ENCODE measurements around the gene BATF2.
"Not testable (repeated sequence)": the region's sequence is repeated elsewhere in the genome, so short reads cannot be mapped to it uniquely, and the experiment has no call there.

Gene BATF2, protein sequence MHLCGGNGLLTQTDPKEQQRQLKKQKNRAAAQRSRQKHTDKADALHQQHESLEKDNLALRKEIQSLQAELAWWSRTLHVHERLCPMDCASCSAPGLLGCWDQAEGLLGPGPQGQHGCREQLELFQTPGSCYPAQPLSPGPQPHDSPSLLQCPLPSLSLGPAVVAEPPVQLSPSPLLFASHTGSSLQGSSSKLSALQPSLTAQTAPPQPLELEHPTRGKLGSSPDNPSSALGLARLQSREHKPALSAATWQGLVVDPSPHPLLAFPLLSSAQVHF

DNA sequence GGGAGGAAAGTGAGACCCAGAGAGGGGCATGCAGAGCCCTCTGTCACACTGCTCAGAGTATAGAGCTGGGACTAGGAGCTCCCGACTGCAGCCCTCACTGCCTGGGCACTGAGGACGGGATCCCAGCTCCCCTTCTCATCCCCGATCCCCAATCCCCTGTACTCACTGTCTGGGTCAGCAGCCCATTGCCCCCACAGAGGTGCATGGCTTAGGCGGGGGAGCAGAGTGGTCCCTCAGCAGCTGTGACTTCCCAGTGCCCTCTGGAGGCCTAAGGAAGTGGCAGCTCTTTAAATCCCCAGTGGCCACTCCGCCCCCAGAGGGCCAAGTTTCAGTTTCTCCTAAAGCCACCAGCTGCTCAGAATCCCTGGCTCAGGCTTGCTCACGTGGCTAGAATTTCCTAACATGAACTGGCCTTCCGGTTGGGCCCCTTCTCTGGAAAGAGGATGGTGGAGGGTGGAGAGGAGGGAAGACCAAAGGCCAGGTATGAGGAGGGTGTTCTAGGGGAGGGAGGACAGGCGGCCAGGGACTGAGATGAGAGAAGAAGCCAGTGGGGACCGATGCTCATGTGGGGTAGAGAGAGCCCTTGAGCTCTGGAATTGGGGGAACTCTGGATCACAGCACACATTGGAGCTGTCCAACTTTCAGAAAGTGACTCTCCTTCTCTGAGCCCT is at the start of gene BATF2:
Gene BATF2, minus strand, starts transcription at position 262 of the 671 bp plus-strand sequence. Its CDS starts 57 bp downstream, at position 205.
- peak; percentile 48 for DNase-seq

DNA sequence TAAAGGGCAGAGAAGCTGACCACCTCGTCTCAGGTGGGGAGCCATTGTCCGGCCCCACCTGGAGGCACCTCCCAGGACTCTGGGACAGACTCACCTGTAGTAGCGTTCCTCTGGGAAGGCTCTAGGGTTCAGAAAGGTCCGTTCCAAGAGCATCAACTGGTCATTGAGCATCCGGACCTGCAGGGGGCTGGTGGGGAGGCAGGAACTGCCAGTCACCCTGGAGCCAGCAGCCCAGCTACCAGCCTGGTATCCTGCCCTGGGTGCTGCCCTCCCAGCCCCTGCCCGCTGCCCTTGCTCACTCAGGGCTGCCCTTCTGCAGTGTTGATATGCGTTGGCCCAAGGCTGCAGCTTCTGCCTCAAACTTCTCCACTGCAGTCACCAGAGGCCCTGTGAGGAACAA is 49.0 kb upstream of the BATF2 start:
- no peak for DNase-seq

DNA sequence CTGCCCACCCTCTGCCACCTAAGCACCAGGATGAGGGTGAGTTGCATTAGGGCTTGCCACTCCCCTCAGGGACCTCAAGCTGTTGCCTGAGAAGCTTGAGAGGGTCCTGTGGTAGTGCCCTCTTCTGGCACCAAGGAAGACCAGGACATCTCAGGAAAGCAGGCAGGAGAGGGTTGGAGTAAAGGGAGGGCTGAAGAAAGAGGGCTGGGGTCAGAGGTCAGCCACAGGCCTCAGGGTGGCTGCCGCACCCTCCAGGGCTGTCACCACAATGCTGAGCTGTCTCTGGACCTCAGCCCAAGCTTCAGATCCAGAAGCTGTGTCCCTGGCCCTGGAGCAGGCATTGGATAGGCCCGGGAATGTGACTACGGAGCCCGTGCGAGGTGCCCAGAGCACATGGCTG is 48.3 kb upstream of the BATF2 start:
- DNase-seq = no peak

DNA sequence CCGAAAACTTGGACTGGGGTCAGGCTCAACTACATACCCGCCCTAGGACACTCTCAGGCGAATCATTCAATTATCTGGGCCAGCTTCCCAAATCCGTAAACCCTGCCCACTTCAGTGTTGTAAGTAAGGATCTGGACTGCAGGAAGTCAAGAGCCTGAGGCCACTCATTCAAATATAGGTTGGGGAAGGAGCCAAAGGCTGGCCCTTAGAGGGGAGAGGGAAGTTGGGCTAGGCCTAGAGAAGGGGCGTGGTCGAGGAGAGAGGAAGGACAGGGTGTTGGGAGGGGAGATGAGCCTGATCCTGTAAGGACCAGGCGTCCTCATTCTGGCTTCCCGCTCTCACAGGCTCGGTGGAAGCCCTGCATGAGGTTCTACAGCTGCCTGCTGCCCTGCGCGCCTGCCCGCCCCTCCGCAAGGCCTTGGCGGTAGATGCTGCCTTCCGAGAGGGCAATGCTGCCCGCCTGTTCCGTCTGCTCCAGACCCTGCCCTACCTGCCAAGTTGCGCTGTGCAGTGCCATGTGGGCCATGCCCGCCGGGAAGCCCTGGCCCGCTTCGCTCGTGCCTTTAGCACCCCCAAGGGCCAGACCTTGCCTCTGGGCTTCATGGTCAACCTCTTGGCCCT is 47.2 kb upstream of the BATF2 start:
- peak; percentile 6 for DNase-seq

DNA sequence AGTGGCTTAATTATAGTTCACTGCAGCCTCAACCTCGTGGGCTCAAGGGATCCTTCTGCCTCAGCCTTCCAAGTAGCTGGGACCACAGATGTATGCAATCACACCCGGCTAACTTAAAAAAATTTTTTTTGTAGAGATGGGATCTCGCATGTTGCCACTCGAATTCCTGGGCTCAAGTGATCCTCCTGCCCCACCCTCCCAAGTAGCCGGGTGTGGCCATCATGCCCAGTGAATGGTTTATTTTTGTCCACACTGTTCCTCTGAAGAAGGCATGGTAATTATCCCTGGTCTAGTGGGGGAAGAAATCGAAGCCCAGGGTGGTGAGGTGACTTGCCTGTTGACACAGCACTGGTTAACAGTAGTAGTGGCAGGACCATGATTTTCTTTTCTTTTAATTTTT is 46.1 kb upstream of the BATF2 start:
- no peak for DNase-seq

DNA sequence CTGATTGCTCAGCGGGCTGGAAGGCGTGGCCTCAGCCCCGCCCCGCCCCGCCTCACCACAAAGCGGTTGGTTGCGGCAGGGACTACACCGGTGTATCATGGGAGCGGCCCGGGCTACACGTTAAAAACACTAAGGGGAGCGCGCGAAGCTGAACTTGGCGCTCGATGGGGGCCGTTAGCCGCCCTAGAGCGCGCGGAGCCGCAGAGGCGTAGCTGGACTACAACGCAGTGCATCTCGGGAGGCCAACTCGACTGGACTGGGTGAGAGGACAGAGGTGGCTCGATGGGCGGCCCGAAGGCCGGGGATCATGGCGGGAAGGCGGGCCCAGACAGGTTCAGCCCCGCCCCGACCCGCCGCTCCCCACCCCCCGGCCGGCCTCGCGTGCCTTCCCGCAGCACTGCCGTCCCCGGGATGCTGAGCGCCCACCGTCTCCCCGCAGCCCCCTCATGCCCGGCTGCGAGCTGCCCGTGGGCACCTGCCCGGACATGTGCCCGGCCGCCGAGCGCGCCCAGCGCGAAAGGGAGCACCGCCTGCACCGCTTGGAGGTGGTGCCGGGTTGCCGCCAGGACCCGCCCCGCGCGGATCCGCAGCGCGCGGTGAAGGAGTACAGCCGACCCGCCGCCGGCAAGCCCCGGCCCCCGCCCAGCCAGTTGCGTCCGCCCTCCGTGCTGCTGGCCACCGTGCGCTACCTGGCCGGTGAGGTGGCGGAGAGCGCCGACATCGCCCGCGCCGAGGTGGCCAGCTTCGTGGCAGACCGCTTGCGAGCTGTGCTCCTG is 44.3 kb upstream of the BATF2 start, which contains the start of gene SAC3D1:
Gene SAC3D1, plus strand, starts transcription at position 364 of the 776 bp plus-strand sequence. Its CDS starts 83 bp downstream, at position 447.
- peak; percentile 86 for DNase-seq

DNA sequence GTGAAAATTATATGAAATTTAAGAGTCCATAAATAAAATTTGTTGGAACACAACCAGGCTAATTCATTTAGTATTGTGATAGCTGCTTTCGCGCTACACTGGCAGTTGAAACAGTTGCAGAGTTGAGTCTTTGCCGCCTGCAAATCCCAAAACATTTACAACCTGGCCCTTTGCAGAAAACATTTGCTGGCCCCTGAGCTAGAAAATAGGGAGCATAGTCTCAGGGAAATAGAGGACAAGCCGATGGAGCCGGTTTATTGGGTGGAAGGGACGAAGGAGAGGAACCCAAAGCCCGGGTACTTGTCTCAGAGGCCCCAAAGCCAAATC is 43.7 kb upstream of the BATF2 start:
- no peak for DNase-seq

DNA sequence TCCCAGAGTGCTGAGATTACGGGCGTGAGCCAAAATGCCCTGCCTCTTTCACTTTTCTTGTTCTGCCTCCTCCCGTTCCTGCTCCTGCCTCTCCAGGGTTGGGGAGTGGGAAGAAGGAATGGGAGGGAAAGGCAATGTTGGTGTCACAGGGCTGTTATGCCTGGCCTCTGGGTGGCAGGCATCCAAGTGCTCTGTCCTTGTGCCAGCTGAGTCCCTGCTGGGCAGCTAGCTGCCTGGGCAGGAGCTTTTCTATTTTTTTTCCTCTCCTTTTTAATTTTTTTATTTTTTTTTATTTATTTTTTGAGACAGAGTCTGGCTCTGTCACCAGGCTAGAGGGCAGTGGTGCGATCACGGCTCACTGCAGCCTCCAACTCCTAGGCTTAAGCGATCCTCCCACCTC is 40.2 kb upstream of the BATF2 start:
- peak; percentile 77 for DNase-seq

DNA sequence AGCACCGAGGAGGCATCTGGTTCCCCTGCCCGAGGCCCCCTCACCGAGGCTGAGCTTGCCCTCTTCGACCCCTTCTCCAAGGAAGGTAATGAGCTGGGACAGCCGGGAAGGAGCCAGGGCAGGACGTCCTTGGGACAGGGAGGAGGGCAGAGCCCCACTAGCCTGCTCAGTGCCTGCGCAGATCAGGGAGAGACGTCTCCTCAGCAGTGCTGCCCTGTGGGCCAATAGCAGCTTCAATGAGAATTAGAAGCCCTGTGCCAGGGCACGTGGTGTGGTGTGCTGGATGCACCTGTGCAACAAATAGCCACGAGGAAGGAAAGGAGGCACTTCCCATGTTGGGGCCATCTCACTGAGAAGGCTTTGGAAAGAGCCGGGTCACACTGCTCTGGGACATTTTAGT is 38.8 kb upstream of the BATF2 start:
- no peak for DNase-seq

DNA sequence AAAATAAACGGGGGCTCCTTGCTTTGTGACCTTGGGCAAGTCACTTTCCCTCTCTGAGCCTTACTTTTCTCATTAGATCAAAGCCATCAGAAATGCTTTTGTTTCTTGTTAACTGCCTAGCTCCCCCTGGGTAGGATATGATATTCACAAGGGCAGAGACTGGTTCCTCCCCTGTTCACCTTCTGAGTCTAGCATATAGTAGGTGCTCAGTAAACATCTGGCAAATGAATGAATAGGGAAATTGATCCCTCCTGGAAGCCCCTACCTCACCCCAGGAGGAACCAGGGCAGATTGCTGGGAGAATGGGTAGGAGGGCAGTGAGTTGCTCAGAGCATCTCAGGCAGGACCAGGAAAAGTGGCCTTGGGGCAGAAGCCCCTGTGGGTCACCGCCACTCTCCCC is 37.7 kb upstream of the BATF2 start:
- DNase-seq = no peak

DNA sequence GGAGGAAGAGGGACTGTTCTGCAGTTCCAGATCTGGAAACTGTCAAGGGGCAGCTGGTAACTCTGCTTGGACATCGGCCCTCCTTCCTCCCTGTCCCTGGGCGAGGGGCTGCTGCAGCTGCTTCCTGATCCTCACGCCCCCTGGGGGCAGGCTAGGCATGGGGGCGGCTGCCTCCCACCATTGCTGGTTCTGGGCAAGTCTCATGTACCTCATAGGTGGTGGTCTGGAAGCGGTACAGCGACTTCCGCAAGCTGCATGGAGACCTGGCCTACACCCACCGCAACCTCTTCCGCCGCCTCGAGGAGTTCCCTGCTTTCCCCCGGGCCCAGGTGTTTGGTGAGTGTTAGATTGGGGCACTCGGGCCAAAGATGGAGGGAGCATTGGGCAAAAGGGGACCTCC is 35.4 kb upstream of the BATF2 start:
- no peak for DNase-seq

DNA sequence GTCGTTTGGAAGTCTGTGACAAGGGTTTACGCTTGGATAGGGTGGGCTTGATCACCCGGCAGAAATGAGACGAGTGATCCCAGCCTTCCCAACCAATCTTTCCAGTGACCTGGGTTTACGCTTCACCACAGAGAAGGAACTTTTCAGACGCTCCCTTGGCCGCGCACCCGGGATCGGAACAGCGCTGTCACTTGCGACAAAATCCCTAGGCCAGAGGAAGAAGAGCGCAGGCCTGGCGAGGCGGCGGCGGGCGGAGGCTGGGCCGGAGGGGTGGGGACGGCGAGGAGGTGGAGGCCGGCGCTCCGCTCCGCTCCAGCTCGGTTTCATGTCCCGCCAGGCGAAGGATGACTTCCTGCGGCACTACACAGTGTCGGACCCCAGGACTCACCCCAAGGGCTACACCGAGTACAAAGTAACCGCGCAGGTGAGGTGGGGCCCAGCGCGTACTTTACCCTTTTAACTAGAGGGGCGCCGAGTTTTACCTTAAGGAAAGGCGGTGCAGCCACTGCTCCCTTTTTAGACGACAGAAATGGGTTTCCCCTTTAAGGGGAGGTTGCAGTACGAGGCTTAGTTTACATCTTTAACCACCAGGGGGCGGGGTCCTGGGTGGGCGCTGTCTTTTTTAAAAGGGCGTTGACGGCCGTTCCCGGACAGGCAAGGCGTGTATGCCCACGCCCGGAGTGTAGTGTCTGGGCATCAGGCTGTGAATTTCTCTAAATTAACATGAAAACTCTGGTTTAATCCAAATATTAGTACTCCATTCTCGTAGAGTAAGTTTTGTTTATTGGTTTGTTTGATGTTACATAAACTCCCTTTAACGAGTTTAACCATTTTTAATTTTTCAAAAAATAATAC is 30.7 kb upstream of the BATF2 start, which contains the start of gene SNX15:
Gene SNX15, plus strand, starts transcription at position 227 of the 855 bp plus-strand sequence. Its CDS starts 99 bp downstream, at position 326.
- DNase-seq = peak; percentile 96

DNA sequence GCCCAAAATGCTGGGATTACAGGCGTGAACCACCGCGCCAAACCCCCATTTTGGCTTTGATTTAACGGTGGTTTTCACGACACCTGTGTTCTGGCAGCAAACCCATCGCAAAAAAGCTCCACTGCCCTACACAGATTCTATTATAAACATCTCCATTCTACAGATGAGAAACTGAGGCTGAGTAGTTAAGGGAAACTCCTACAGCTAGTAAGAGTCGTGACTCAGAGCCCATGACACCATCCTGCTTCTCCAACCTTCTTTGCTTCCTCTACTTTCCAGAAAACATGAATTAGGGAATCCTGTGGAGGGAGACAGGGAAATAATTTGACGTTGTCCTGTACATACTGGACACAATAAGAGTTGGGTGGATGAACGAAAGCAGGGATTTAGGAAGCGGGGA is 30.0 kb upstream of the BATF2 start:
- DNase-seq = no peak

DNA sequence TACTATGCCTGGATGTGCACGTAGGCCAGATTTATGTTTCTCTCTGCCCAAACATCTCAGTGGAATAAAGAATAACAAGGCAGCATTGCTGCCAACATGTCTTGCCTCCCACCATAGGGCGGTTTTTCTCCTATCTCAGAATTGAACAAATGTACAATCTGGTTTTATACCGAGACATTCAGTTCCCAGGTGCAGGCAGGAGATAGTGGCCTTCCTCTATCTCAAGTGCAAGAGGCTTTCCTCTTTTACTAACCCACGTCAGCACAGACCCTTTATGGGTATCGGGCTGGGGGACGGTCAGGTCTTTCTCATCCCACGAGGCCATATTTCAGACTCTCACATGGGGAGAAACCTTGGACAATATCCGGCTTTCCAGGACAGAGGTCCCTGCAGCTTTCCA is 26.7 kb upstream of the BATF2 start:
- DNase-seq = not testable (repeated sequence)

DNA sequence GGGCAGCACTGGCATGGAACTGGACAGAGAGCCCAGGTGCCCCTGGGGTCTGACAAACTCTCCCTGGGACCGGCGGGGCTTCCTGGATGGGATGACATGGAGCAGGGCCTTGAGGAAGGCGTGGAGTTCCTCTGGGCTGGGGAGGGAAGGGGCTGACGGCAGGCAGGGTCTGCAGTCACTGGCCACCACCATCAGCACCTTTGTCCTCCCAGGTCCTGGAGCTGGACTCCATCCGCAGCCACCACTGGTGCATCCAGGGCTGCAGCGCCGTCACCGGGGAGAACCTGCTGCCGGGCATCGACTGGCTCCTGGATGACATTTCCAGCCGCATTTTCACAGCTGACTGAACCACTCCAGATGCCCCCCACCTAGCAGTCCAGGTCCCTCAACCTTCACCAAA is 24.7 kb upstream of the BATF2 start:
- no peak for DNase-seq

DNA sequence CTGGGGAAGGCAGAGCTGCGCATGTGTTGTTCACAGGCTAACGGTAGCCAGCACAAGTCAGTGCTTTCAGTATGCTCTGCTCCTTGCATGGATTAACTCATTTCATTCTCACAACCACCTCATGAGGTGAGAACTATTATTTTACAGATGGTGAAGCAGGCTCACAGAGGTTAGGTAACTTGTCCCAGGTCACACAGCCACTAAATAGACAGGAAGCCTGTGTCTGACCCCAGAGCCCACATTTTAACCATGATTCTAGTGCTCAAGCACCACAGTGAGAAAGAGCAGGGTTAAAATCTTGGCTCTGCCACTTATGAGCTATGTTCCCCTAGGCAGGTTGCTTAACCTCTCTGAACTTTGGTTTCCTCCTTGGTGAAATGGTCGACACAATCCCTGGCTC is 24.2 kb upstream of the BATF2 start:
- DNase-seq = no peak

DNA sequence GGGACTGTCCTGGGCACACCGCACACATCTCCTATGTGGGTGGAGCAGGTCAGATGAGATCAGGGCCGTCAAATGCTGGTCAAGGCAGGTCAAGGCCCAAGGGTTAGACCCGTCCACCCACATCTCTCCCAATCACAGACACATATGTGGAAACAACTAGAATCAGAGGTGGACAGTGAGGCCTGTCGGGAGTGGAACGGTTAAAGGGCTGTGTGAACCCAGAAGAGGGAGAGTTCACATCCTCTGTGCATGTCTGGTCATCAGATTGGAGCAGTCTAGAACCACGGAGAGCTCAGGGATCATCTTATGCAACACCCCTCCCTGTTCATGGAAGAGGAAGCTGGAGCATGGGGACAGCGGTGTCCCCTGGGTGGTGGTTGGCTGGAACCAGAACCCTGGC is 23.1 kb upstream of the BATF2 start:
- no peak for DNase-seq

DNA sequence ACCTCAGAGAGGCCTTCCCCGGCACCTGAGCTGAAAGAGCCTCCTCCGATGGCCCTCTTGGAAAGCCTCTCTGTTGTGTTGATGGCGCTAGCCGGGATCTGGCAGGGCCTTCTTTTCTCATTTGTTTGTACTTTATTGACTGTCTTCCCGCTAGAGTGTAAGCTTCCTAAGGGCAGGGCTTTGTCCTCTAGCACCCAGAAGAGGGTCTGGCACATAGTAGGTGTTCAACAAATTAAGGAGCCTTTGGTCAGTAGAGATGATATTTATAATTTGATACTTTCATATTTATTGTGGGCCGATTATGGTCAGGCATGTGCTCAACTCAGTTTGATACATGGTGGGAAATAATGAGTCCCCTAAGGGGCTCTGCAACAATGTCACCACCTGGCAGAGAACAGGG is 21.2 kb upstream of the BATF2 start:
- no peak for DNase-seq

DNA sequence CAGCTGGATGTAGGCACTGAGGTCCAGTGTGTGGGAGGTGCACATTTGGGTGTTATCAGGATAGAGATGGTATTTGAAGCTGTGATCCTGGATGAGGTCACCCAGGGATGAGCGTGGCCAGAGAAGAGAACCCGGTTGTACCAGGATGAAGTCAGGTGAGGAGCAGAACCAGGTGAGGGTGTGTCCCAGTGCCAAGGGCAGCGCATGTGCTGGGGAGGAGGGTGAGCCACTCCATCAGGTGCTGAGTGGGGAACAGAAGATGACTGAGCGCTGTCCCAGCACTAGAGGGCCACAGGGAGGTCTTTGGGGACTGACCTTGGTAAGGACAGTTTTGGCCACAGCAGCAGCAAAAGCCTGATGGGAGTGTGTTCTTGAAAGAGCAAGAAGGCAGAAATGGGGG is 19.9 kb upstream of the BATF2 start:
- no peak for DNase-seq

DNA sequence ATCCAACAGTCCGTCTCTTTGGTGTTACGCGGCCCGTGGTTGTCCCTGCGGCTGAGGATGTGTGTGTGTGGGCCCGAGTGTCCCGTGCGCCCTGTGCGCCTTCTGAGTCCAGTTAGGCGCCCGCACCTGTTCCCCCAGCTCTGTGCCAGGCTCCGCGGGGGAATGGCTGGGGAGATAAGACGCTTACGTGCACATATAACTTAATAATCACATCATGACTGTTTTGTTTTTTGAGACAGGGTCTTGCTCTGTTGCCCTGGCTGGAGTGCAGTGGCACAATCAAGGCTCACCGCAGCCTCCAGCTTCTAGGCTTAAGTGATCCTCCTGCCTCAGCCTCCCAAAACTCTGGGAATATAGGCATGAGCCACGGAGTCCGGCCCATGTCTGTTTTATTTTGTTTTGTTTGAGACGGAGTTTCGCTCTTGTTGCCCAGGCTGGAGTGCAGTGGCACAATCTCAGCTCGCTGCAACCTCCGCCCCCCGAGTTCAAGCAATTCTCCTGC is 18.0 kb upstream of the BATF2 start:
- DNase-seq = no peak

DNA sequence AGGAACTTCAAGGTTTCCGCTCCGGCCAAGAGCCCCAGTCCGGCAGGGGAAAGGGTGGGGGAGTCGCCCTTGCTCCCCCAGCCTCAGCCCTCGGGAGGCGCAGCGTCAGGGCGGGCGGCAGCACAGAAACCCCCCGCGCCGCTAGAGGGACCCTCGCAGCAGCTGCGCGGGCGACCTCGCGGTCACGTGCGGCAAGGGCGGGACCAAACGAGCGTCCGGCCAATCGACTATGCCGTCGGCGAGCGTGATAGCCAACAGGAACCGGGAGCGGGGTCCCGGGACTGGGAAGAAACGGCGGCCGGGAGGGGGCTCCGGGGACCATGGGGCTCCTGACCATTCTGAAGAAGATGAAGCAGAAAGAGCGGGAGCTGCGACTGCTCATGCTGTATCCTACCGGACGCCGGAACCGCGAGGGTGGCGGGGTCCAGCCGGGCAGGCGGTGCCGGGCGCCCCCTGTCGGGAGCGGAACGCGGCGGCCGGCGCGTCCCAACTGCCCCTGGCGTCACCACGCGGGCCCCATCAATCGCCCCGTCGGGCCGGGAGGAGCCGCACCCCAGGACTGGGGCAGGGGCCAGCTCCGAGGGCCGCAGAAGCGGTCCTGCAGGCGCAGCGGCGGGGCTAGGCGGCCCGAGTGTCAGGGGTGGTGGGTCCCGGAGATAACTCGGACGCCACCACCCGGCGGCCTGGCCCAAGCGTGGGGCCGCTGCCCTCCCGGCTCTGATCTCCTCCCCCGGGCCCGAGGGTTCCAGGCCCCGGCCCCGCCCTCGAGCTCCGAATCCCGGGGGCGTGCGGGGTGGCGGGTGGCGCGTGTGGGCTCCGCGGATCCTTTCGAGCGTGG is 17.3 kb upstream of the BATF2 start, which contains the start of gene ARL2:
Gene ARL2, plus strand, starts transcription at position 273 of the 838 bp plus-strand sequence. Its CDS starts 48 bp downstream, at position 321.
- peak; percentile 91 for DNase-seq

Data from midbrain (tissue), 1 donor.